Measurements from ENCODE around the gene CEP43.

The CEP43 gene

DNA sequence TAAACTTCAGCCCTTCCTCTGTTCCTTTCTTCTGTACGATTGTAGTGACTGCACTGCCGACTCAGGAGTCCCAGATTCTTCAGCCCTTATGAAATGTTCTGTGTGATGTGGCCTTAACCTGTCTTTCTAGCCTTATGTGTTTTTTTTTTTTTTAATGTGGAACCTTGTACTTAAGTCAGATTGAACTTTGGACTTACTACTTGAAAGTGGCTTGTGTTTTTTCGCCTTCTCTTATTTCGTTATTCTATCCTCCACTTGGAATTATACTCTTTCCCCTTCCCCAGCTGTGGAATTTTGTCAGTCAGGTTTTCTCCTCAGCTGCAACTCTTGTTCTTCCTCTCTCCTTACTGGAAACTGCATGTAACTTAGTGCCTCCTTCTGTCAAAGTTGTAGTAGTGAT is 8.8 kb downstream of the CEP43 start:
- DNase-seq (ENCODE audit: extremely low read depth, insufficient read length) = no peak
- TF ChIP-seq, protein P1, sequence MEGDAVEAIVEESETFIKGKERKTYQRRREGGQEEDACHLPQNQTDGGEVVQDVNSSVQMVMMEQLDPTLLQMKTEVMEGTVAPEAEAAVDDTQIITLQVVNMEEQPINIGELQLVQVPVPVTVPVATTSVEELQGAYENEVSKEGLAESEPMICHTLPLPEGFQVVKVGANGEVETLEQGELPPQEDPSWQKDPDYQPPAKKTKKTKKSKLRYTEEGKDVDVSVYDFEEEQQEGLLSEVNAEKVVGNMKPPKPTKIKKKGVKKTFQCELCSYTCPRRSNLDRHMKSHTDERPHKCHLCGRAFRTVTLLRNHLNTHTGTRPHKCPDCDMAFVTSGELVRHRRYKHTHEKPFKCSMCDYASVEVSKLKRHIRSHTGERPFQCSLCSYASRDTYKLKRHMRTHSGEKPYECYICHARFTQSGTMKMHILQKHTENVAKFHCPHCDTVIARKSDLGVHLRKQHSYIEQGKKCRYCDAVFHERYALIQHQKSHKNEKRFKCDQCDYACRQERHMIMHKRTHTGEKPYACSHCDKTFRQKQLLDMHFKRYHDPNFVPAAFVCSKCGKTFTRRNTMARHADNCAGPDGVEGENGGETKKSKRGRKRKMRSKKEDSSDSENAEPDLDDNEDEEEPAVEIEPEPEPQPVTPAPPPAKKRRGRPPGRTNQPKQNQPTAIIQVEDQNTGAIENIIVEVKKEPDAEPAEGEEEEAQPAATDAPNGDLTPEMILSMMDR (IDR thresholded peaks at IDR 0.05; ENCODE audit: insufficient read depth, low read length, poor library complexity, severe bottlenecking) = no peak
- Histone ChIP-seq H3K4me3 (replicated peaks; ENCODE audit: low read depth, low read length) (no peak overlapping the region), H3K36me3 (ENCODE audit: control insufficient read depth, insufficient read depth, low read length) (peaks cover 14% of the 10 kb centered on the region), H3K27me3 (replicated peaks; ENCODE audit: control insufficient read depth, insufficient read depth, low read length) (no peaks in the 10 kb centered on the region)

DNA sequence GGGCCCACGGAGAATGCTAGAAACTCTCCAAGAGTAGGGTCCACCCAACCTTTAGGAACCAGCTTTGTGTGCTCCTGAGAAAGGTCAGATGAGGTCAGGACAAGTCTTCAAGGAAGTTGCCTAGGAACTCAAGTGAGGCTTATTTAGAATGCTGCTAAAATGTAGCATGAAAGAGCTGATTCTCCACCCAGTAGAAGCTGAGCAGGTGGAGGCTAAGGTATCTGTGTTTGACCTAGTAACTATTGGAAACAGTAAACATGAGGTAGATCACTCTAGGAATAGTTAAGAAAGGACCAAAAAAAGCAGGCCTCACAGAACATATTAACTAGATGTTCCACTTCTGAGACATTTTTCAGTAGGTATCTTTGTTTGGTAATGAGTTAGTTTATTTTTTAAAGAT is 13.9 kb downstream of the CEP43 start:
- TF ChIP-seq, protein P1 (IDR thresholded peaks at IDR 0.05; ENCODE audit: insufficient read depth, low read length, poor library complexity, severe bottlenecking) = no peak
- Histone ChIP-seq H3K4me3 (replicated peaks; ENCODE audit: low read depth, low read length) (no peak overlapping the region), H3K36me3 (ENCODE audit: control insufficient read depth, insufficient read depth, low read length) (peaks cover 9% of the 10 kb centered on the region), H3K27me3 (replicated peaks; ENCODE audit: control insufficient read depth, insufficient read depth, low read length) (no peaks in the 10 kb centered on the region)
- no peak for DNase-seq (ENCODE audit: extremely low read depth, insufficient read length)

GRCh38 chr6:167013946-167014345 is 14.7 kb downstream of the CEP43 start:
- no peak for DNase-seq (ENCODE audit: extremely low read depth, insufficient read length)
- TF ChIP-seq, protein P1 (IDR thresholded peaks at IDR 0.05; ENCODE audit: insufficient read depth, low read length, poor library complexity, severe bottlenecking) = no peak
- Histone ChIP-seq H3K4me3 (replicated peaks; ENCODE audit: low read depth, low read length) (no peak overlapping the region), H3K36me3 (ENCODE audit: control insufficient read depth, insufficient read depth, low read length) (peaks cover 7% of the 10 kb centered on the region), H3K27me3 (replicated peaks; ENCODE audit: control insufficient read depth, insufficient read depth, low read length) (no peaks in the 10 kb centered on the region)

GRCh38 chr6:167015302-167015701 is 16.1 kb downstream of the CEP43 start:
- TF ChIP-seq, protein P1 (IDR thresholded peaks at IDR 0.05; ENCODE audit: insufficient read depth, low read length, poor library complexity, severe bottlenecking) = no peak
- no peak for DNase-seq (ENCODE audit: extremely low read depth, insufficient read length)
- Histone ChIP-seq H3K27me3 (replicated peaks; ENCODE audit: control insufficient read depth, insufficient read depth, low read length) (no peaks in the 10 kb centered on the region), H3K36me3 (ENCODE audit: control insufficient read depth, insufficient read depth, low read length) (peaks cover 7% of the 10 kb centered on the region), H3K4me3 (replicated peaks; ENCODE audit: low read depth, low read length) (no peak overlapping the region)

- no peak overlapping the region for H3K4me3 ChIP-seq (replicated peaks; ENCODE audit: low read depth, low read length)
- no peak for DNase-seq (ENCODE audit: extremely low read depth, insufficient read length)
- TF ChIP-seq, protein P1 (IDR thresholded peaks at IDR 0.05; ENCODE audit: insufficient read depth, low read length, poor library complexity, severe bottlenecking) = no peak
- H3K27me3 ChIP-seq (replicated peaks; ENCODE audit: control insufficient read depth, insufficient read depth, low read length) = no peaks in the 10 kb centered on the region
- H3K36me3 ChIP-seq (ENCODE audit: control insufficient read depth, insufficient read depth, low read length) = peaks cover 8% of the 10 kb centered on the region
Observed at GRCh38 chr6:167020206-167020605, 21.0 kb downstream of the CEP43 start.

GRCh38 chr6:167027308-167027707 is 28.1 kb downstream of the CEP43 start:
- Histone ChIP-seq H3K27me3 (replicated peaks; ENCODE audit: control insufficient read depth, insufficient read depth, low read length) (no peaks in the 10 kb centered on the region), H3K4me3 (replicated peaks; ENCODE audit: low read depth, low read length) (no peak overlapping the region), H3K36me3 (ENCODE audit: control insufficient read depth, insufficient read depth, low read length) (peaks cover 13% of the 10 kb centered on the region)
- TF ChIP-seq, protein P1 (IDR thresholded peaks at IDR 0.05; ENCODE audit: insufficient read depth, low read length, poor library complexity, severe bottlenecking) = no peak
- DNase-seq (ENCODE audit: extremely low read depth, insufficient read length) = no peak

Measured in GM06990 (cell line).